DMS153 treated with DMSO at 0.1 percent for 48 hours (cell line): ENCODE results near the gene TRIM29.

Source experiments
- DNase-seq: peaks from one replicate; lab custom pipeline; 2025; ENCODE audit not compliant: unreplicated experiment; lab: John Stamatoyannopoulos, UW

The TRIM29 gene

DNA sequence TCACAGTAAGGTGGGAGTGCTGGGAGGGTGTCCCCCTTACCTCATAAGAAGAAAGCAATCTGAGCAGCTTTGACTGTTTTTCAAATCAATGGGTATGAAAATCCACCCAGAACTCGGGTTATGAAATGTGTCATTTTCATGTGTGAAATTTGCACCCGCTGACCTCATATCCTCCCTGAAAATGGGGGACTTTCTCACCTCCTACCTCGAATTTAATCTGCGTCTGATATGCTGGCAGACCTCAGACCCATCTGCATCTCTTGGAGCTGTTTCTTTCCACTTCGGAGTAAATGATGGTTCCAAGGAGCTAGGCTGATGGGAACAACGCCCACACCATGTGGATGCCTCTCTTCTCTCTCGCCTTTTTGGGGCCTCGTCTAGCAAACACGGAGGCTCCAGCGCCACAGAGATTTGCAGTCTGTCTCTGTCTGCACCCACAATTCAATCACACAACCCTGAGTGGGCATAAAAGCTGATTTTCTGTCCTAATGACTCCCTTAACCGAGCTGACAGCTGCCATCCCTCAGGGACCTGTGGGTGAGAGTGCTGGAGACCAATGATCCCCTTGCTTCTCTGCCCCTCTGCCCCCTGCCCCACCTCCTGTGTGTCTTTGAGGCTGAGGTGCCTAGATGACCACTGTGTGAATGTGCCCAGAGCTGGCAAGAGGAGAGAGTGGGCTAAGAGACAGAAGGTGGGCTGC lies 71.0 kb downstream of the TRIM29 start:
- DNase-seq: no peak

DNA sequence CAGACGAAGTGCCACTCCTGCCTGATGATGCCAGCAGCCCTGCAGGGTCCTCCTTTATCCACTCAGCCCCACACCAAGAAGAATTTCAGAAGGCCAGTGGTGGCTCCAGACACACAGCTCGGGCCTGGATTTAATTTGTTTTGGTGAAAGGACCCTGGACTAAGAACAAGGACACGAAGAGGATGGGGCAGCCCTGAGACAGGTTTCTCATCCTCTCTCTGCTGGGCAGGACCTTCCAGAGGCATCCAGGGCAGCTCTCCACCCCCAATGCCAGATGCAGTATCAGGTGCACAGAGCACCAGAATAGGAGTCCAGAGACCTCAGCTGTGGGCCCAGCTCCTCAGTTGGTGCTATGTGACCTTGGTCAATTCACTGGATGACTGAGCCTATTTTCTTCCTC lies 72.0 kb downstream of the TRIM29 start:
- no peak for DNase-seq

DNA sequence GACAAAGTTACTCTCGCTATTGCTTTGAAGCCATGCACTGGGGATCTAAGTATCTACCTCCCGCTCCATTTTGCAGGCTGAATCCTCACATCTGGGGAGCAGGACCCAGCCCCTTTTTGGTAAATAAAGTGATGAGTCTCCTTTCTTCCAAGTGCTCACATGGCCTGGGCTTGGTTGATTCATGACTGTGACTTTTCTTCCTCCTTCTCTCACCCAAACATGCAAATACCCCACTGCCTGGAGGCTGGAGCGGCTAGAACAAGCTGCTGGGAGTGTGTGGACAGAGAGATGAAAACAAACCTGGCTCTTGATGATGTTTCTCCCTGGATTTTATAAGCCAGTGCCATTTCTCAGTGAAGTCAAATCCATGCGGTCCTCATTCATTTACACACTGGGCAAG lies 72.7 kb downstream of the TRIM29 start:
- no peak for DNase-seq

DNA sequence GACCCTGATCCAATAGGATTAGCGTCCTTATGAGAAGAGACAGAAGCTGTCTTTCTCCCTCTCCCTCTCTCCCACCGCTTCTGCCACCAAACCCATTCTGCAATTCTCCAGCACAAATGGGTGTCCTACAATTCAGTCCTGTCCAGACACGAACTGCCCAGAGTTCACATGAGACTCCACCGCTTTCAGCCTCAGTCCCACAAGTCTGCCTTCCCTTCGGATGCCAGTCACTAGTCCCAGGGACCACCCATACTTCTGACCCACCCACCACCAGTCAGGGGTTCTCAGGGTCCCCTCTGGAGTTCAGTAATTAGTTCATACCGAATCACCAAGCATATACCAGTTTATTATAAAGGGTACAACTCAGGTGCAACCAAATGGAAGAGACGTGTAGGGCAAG lies 73.6 kb downstream of the TRIM29 start:
- DNase-seq: no peak

DNA sequence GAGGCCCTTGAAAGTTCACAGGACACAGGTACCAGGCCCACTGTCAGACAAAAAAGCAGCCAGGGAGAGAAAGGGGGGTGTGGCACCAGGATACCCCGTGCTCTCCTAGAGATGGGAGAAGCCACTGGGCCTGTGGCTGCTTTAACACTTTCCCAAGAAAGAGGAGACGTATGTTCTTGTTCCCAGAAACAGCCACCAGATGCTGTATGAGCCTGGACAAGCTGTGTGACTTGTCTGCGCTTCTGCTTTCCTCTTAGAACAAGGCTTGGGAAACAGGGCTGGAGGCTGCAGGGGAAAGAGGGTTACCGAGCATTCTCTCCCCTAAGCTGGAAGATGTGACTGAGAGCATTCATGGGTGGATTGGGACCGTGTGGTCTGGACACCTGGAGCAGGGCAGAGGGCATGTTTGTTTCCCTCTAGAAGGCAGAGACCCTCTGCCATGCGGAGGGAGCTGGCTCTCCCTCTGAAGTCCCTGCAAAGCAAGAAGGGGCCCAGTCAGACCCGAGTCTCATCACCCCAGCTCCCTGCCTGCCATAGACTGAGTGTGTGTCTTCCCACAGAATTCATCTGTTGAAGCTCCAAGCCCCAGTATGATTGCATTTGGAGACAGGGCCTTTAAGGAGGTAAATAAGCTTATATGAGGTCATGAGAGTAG lies 74.1 kb downstream of the TRIM29 start:
- no peak for DNase-seq

DNA sequence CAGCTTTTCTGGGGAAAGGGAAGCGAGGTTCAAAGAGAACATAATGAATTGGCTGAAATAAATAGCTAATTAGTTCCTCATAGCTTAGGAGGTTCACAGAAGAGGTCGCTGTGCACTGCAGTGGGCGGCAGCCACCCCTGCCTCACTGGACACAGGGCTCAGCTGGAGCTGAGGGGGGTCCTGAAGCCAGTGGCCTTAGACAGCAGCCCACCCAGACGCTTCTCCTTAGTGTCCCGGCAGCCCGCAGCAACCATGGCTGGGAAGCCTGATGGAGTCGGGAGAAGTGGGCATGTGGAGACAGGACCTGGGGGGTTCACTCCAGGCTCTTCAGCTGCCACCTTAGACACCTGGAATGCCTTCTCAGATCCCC lies 75.4 kb downstream of the TRIM29 start:
- no peak for DNase-seq

DNA sequence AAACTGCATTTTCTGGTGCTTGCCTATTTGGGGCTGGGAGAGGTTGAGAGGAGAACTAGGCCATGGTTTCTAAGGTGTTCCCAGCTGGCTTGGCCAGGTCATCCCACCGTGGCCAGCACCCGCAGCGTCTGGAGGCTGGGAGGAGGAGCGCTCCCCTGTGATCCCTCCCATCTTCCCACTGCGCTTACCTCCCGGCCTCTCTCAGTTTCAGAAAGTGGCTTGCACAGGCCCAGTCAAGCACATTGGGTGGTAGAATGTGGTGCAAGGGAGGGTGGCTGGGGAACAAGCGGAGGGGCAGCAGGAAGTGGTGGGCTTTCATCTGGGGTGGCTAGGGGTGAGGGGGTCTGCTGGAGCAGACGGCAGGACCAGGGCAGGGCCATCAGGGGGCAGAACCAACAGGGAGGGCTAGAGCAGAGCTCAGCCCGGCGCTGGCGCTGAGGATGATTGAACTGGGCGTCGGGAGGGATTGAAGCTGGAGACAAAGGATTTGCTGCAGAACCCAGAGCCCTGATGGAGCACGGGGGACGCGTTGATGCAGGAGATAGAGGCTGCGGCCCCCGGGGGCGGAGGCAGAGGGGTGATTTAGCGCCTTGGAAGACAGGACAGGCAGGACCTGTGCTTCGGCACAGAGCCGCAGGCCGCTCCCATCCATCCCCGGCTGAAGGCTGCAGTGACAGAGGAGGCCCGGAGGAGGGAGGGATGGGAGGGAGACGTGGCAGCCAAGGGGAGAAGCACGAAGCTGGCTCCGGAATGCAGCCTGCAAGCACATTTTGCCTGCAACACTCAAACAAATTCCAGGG lies 76.0 kb downstream of the TRIM29 start:
- DNase-seq: no peak
